K562 (cell line): ENCODE results near the gene ZSCAN12. TPM values are rescaled to one million over a fixed set of nuclear protein-coding genes. Genes with fewer than 3 reads are reported as not detected.

Experiments
- CREBBP ChIP-seq: IDR thresholded peaks from one replicate; pipeline ENCODE4 v1.6.1; 2012; ENCODE audit warnings: low read depth, mild to moderate bottlenecking, control low read depth, inconsistent platforms, low read length
- ESRRB ChIP-seq: fragments of 250-450 bp; sonication (Bioruptor Pico); IDR thresholded peaks from 2 replicates; pipeline ENCODE4 v1.5.0; 2020; ENCODE audit warnings: mild to moderate bottlenecking, moderate library complexity, borderline replicate concordance
- FOSL1 ChIP-seq: fragments of 200-800 bp; sonication (Bioruptor generic); conservative IDR thresholded peaks from 2 replicates; pipeline ENCODE4 v1.6.1; 2016; ENCODE audit warnings: missing genetic modification characterization, missing compliant biosample characterization
- HEY1 ChIP-seq: fragments of 250-450 bp; sonication (Bioruptor Pico); IDR thresholded peaks from 2 replicates; pipeline ENCODE4 v1.5.0; 2020; ENCODE audit warnings: mild to moderate bottlenecking, moderate library complexity, borderline replicate concordance
- HMGN3 ChIP-seq: IDR thresholded peaks from 2 replicates; pipeline ENCODE4 v1.6.1; 2011; ENCODE audit warnings: borderline replicate concordance, low read depth, mild to moderate bottlenecking, mixed read lengths, low read length; ENCODE audit not compliant: insufficient read length; ENCODE audit errors: extremely low read depth
- KAT8 ChIP-seq: fragments of 450-650 bp; IDR thresholded peaks from 2 replicates; pipeline ENCODE4 v1.6.1; 2016; ENCODE audit warnings: low read depth, mild to moderate bottlenecking
- MEF2A ChIP-seq: IDR thresholded peaks from 2 replicates; pipeline ENCODE4 v1.6.1; 2011; ENCODE audit warnings: low read depth, mild to moderate bottlenecking, low read length, moderate library complexity; ENCODE audit not compliant: control insufficient read depth
- MEF2D ChIP-seq: conservative IDR thresholded peaks from 2 replicates; pipeline ENCODE4 v1.6.1; 2016; ENCODE audit warnings: low read depth, missing genetic modification characterization, missing compliant biosample characterization
- NCOA4 ChIP-seq: fragments of 450-650 bp; IDR thresholded peaks from 2 replicates; pipeline ENCODE4 v1.6.1; 2018; ENCODE audit warnings: mild to moderate bottlenecking; ENCODE audit not compliant: partially characterized antibody
- PCBP1 ChIP-seq: fragments of 200-400 bp; formaldehyde crosslinking; IDR thresholded peaks from 2 replicates; pipeline ENCODE4 v1.6.1; 2018; ENCODE audit warnings: mild to moderate bottlenecking, low read depth, low read length; ENCODE audit not compliant: poor library complexity, severe bottlenecking
- PTBP1 ChIP-seq: fragments of 200-400 bp; formaldehyde crosslinking; IDR thresholded peaks from 2 replicates; pipeline ENCODE4 v1.6.1; 2017; ENCODE audit warnings: low read depth, low read length
- RHOXF2B ChIP-seq: fragments of 250-450 bp; sonication (Bioruptor Pico); conservative IDR thresholded peaks from 2 replicates; pipeline ENCODE4 v1.5.1; 2021
- RNF2 ChIP-seq: sonication (generic); IDR thresholded peaks from 2 replicates; pipeline ENCODE4 v1.6.1; 2016
- SIX5 ChIP-seq, 2 experiments: IDR thresholded peaks; 2 replicates each; pipeline ENCODE4 v1.6.1; 2011; ENCODE audit warnings: low read length in 2 of 2, borderline replicate concordance in 1 of 2, low read depth in 1 of 2, mild to moderate bottlenecking in 1 of 2, moderate library complexity in 1 of 2; ENCODE audit not compliant: insufficient read depth in 1 of 2
- TGIF2 ChIP-seq: sonication (generic); formaldehyde crosslinking; IDR thresholded peaks from 2 replicates; pipeline ENCODE4 v1.8.1; 2022; ENCODE audit warnings: mild to moderate bottlenecking, missing genetic modification reagents, moderate library complexity
- TRIM25 ChIP-seq: fragments of 450-650 bp; IDR thresholded peaks from 2 replicates; pipeline ENCODE4 v1.7.0; 2016; ENCODE audit warnings: borderline replicate concordance
- ZNF3 ChIP-seq: fragments of 250-450 bp; sonication (Bioruptor Pico); IDR thresholded peaks from 2 replicates; pipeline ENCODE4 v1.5.0; 2021; ENCODE audit warnings: mild to moderate bottlenecking, moderate library complexity
- ZNF407 ChIP-seq: fragments of 450-650 bp; IDR thresholded peaks from 2 replicates; pipeline ENCODE4 v1.6.1; 2016; ENCODE audit warnings: low read depth
- polyA plus RNA-seq, 8 experiments: library from polyadenylated mRNA; depleted of rRNA in 4 of 8; stranded (reverse) in 5 of 8; unstranded in 3 of 8; fragments of >200 nt; fragmentation: Nextera tagmentation in 2 of 8; fragmentation: Illumina TruSeq in 1 of 8; extraction: Ambion mirVana in 2 of 8; extraction: Trizol in 1 of 8; gene quantifications; 2 replicates each; pipeline versions ENCODE4 v1.2.1 to v1.2.3, GENCODE V29; 2011 to 2014; ENCODE audit warnings: inconsistent platforms in 1 of 8, missing spikeins in 1 of 8
- total RNA-seq, 7 experiments: library from RNA; depleted of rRNA in 6 of 7; stranded (reverse); fragments of >200 nt in 6 of 7; fragmentation: Illumina TruSeq in 2 of 7; extraction: Trizol in 2 of 7; gene quantifications; 2 replicates each; pipeline versions ENCODE4 v1.2.1 to v1.2.3, GENCODE V29; 2011 to 2021; ENCODE audit warnings: low replicate concordance in 1 of 7

Gene ZSCAN12
- total and polyA plus RNA-seq, 9 of the 15 experiments (the other 6 are each of a cell fraction or from before 2014, with no cell fraction given): 2.5 to 19.6 (median 12.5) TPM

GRCh38 chr6:28399350-28400121, at the start of gene ZSCAN12 (continued):
- TF ChIP-seq RHOXF2B (CRISPR knock-in tag) (0 out of 2 replicates have a peak, but pooled peaks have one; percentile 20), ZNF407 (no peak), RNF2 (peak; percentile 77), CREBBP (no peak), SIX5 (IDR thresholded peaks at IDR 0.05; ENCODE audit: borderline replicate concordance in 1 of 2, insufficient read depth in 1 of 2, low read depth in 1 of 2, low read length in 2 of 2) (peak; percentile 48 to 56; a peak in 3 of 4 replicates), ESRRB (no peak), ZNF3 (CRISPR knock-in tag) (no peak), HEY1 (peak; percentile 53; the same call in 1 of the 2 replicates), TGIF2 (CRISPR knock-in tag) (peak; percentile 96), FOSL1 (tag) (peak; percentile 61), NCOA4 (no peak), PCBP1 (peak; percentile 71), TRIM25 (no peak), HMGN3 (peak; percentile 95), KAT8 (no peak; the same call in 1 of the 2 replicates), MEF2A (peak; percentile 68), MEF2D (tag) (peak; percentile 52; the same call in 1 of the 2 replicates), PTBP1 (no peak)
